NCI-H748 (cell line): Measurements from ENCODE around the gene BBS1.
"Not testable (repeated sequence)": the region's sequence is repeated elsewhere in the genome, so short reads cannot be mapped to it uniquely, and the experiment has no call there.

Source experiments
- DNase-seq: peaks from one replicate; lab custom pipeline; 2025; ENCODE audit not compliant: unreplicated experiment; lab: John Stamatoyannopoulos, UW

BBS1 gene

DNA sequence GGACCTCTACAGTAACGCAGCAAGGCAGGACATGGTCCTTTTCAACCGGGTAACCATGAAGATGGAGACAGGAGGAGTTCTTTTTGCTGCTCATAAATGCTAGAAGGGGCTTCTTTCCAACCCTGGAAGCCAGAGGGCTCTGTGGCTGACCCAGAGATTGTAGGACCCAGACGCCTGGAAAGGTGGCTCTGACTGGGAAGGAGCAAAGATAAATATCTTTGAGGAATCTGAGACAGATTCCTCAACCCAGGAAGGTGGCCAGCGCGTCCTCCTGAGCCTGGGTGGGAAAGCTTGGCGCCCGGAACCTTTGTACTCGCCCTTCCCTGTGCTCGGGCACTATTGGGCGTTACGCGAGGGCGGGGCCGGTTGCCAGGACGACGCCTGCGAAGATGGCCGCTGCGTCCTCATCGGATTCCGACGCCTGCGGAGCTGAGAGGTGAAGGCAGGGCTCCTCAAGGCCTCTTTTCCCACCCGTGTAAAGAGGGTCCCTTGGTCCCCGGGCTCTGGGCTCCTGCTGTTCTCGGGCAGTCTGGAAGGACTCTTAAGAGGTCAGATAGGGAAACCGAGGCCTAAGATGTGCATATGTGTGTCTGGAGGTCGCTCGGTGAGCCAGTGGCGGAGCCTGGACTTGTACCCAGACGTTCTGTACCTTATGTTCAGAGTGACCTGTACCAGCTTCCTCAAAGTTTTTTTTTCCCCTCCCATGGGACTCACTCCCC, at the start of gene BBS1:
BBS1 (plus strand) TSS at position 365 of the 719 bp plus-strand sequence; CDS start at position 390, 25 bp downstream.
- DNase-seq, result peak; percentile 86

DNA sequence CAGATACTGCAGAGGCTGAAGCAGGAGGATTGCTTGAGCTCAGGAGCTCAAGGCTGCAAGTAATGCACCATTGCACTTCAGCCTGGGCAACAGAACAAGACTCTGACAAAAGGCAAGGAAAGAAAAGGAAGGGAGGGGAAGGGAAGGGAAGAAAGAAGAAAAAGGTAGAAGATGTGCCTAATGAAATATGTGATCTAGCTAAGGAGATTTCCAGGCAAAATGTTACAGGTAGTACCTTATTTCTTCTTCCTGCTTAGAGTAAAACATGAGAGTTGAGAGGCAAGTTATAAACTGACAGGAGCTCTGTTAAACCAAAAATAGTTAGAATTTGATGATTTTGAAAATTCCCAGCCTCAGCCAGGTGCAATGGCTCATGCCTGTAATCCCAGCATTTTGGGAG, 48.4 kb upstream of the BBS1 start:
- no peak for DNase-seq

DNA sequence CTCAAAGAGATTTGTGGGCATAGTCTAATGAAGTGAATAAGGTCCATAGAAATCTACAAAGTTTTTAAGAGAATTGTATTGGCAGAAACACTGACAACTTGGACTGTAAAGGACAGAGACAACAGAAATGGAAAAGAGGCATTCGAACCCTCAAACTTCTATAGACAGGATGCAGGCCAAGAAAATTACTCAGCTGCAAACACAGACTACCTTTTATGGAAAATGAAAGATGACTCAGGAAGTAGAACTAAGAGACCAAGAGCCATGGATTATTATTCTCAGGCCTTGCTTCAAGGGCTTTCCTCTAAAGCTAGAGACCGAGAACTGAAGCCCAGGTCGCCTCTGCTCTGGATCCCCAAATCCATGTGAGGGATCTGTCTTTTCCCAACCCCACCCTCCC, 47.5 kb upstream of the BBS1 start:
- DNase-seq, result no peak

DNA sequence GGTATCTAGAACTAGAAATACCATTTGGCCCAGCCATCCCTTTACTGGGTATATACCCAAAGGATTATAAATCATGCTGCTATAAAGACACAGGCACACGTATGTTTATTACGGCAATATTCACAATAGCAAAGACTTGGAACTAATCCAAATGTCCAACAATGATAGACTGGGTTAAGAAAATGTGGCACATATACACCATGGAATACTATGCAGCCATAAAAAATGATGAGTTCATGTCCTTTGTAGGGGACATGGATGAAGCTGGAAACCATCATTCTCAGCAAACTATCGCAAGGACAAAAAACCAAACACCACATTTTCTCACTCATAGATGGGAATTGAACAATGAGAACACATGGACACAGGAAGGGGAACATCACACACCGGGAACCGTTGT, 46.3 kb upstream of the BBS1 start:
- DNase-seq, result not testable (repeated sequence)

DNA sequence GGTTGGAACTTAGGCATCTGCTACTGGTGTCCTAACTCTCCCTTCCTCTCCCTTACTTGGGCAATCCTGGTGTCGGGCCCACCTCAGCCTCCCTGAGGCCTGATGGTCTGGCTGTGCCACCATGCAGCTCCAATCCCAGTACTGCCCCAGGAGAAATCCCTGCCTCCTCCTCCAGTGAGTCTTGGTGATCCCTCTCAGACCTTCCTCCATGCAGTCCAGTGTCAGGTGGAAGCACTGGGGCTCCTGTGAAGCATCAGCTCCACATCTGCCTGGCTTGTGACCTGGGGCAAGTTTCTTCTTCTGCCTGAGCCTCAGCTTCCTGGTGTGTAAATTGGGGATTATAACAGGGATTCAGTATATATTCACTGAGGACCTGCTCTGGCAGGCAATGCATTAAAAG, 45.5 kb upstream of the BBS1 start:
- no peak for DNase-seq

DNA sequence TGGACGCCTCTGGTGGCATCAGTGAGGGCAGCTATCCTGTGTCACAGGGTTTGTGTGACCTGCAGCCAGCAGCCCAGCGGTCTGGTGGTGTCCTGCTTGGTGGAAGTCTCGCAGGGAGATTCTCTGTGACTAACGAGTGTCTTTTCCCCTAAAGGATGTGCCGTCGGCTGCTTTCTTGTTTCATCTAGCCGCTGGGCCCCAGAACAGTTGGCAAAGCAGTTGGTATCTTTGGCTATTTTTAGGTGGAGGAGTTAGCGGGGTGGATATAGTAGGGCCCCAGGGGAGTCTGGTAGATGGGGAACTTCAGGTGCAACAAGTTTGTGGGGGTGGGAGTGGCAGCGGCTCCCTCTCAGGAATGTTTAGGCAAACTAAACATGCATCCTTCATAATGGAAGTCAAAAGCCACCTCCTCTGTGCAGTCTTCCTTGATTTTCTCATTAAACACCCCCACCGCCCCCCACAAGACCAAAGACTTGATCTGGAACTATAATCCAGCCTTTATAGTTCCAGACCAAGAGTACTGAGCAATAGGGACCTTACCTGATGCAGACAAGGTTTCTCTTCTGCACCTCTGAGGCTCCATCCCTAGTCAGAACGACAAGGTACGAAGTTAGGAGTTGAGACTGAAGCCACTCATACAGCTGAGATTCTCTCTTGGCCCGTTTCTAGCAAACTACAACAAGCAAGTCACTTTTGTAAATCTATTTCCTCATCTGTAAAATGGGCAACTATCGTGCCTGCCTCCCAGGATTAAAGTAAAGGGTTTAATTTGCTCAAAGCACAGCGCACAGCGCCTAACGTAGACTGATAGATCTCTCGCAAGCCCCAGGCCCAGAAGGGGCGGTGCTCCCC, 44.8 kb upstream of the BBS1 start:
- DNase-seq, result no peak

DNA sequence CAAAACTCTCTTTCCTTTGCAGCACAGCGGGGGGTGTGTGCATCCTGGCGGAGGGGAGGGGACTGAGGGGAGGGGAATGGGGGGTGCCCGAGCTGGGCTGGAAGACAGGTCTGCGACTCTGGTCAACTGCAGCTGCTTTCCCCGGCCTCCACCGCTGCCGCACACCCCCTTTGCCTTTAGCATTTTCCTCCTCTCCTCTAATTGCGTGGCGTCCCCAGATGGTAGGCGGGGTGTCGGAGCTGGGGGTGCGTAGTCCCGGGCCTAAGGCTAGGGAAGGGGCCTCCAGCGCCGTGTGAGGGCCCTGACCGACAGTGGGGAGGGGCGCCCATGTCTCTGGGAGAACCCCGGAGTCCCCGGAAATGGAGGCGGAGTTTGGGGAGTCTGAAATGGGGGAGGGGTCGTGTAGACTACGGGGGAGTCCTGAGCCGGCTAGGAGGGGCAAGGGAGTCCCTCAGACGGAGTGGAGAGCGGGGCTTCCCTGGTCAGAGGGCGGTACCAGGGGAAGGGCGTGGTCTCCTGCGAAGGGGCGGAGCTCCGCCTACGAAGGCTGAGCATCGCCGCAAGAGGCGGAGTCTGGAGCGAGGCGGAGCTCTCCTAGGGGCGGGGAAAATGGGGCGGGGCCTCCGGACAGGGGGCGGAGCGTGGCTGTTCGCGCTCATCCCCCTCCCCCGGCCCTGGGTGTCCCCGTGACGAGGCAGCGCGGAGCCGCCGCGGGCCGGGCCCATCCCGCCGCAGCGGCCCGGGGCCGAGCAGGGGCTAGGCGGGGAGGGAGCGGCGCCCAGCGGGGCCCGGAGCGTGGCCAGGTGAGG, 44.0 kb upstream of the BBS1 start, which contains the start of gene PELI3:
PELI3 (plus strand) TSS at position 681 of the 809 bp plus-strand sequence. CDS start 1,224 bp downstream, outside the sequence.
- DNase-seq, result peak; percentile 87

DNA sequence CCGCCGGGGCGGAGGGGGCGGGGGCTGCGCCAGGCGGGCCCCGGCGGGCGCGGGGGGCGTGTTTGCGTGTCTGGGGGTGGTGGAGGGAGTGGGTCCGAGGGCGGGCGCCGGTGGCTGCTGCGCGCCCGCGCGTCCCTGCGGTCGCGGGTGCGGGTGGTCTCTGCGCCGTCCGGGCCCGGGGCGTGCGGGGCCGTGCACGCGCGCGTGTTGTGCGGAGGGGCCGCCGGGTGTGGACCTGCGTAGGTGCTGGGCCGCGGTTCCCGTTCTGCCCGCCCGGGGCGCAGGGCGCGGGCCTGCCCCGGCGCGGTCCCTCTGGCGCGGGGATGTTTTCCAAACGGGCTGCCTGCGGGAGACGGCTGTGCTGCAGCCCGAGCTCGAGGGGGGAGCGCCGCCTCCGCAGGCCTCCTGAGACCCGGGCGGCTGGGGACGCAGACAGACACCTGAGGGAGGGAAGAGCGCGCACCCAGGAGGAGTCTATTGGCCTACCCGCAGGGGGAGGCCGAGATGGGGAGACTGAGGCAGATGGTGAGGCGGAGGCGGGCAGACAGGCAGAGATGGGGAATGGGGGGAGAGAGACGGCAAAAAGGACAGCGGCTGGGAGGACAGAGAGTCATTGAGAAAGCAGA, 43.3 kb upstream of the BBS1 start:
- DNase-seq, result no peak

DNA sequence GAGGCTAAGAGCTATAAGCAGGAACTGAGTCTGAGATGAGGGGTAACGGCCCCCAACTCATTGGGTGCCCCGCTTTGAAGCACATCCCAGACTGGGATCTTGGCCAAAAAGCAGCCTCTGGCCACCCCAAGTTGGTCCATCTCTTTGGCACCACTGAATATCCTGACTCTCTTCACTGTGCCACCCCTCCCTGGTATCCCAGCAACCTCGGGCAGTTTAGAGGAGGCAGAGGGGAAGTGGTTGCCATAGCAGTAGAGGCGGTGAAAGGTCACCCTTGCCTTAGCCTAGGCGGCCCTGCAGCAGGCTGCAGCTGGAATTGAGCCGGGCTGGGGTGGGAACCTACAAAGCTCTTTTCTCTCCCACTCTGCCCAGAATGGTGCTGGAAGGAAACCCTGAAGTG, 42.7 kb upstream of the BBS1 start:
- DNase-seq, result peak; percentile 70

DNA sequence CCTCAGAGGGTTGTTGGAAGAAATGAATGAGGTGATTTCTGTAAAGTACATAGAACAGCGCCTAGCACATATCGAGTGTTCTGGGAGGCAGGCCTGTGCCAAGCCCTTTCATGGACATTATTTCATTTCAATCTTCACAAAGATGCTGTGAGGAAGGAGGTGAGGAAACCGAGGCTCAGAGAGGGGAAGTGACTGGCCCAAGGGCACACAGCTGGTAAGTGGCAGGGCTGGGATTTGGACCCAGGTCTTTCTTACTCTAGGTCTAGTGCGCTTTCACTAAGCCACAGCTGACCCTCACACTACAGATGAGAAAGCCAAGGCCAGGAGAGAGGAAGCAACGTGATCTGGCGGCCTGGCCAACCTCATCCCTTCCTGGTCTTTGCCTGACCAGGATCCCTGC, 41.7 kb upstream of the BBS1 start:
- DNase-seq, result no peak

DNA sequence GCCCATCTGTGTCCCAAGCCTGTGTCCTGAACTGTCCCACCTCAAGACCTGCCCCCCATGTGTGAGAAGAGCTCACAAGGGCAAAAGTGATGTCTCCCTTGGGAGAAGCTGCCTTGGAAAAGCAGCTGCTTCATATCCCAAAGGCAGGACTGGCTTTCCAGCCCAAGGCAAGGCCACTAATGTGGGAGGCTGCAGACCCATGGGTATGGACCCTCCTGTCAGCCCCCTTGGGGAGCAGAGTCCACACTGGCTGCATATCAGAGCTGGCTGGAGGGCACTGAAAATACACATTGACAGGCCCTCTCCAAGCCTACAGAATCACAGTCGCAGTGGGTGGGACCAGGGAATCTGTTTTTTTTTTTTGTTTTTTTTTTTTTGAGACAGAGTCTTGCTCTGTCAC, 41.0 kb upstream of the BBS1 start:
- DNase-seq, result no peak

DNA sequence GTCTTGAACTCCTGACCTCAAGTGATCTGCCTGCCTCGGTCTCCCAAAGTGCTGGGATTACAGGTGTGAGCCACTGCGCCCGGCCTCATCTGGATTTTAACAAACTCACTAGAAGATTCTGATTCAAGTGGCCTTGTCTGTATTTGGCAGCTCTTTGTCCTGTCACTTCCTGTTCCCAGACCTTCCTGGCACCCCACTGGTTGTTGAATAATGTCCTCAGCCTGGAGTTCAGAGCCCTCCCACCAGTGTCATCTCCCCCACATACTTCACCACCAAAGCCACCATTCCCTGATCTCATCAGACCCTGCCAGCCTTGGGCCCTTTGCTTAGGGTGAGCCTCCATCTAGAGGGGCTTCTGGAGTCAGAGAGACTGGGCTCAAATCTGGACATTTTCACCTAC, 40.4 kb upstream of the BBS1 start:
- DNase-seq, result no peak

DNA sequence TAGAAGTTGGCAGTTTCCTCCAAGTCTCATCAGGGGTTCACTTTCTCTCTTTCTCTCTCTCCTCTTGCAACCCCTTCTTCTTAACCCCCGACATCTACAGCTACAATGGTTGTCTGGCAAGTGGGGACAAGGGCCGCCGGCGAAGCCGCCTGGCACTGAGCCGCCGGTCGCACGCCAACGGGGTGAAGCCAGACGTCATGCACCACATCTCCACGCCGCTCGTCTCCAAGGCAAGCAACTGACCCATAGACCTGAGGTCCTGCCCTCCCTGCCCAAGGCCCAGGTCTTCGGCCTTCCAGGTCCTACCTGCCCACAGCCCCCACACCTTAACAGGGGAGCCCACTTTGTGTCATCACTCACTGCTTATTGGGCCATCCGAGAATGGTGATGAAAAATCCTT, 39.3 kb upstream of the BBS1 start:
- no peak for DNase-seq

DNA sequence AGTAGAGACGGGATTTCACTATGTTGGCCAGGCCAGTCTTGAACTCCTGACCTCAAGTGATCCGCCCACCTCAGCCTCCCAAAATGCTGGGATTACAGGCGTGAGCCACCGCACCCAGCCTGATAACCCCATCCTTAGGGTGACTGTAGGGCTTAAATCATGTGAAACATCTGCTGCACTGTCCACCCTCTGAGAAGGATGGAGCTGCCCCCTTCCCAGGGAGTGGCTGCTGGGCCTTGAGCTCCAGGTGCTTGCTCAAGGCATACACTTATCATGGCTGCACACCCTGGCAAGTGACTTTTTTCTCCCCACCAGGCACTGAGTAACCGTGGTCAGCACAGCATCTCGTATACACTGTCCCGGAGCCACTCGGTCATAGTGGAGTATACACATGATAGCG, 38.4 kb upstream of the BBS1 start:
- no peak for DNase-seq

DNA sequence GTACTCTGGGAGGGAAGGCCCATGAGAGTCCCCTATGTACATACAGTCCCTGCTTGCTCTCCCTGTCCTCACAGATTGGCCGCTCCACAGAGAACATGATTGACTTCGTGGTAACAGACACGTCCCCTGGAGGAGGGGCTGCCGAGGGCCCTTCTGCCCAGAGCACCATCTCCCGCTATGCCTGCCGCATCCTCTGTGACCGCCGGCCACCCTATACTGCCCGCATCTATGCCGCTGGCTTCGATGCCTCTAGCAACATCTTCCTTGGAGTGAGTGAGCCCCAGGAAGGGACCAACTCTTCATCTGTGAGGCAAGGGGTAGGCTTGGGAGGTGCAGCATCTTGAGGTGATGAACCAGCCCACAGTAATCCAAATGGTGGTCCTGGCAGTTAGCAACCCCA, 37.3 kb upstream of the BBS1 start:
- no peak for DNase-seq

DNA sequence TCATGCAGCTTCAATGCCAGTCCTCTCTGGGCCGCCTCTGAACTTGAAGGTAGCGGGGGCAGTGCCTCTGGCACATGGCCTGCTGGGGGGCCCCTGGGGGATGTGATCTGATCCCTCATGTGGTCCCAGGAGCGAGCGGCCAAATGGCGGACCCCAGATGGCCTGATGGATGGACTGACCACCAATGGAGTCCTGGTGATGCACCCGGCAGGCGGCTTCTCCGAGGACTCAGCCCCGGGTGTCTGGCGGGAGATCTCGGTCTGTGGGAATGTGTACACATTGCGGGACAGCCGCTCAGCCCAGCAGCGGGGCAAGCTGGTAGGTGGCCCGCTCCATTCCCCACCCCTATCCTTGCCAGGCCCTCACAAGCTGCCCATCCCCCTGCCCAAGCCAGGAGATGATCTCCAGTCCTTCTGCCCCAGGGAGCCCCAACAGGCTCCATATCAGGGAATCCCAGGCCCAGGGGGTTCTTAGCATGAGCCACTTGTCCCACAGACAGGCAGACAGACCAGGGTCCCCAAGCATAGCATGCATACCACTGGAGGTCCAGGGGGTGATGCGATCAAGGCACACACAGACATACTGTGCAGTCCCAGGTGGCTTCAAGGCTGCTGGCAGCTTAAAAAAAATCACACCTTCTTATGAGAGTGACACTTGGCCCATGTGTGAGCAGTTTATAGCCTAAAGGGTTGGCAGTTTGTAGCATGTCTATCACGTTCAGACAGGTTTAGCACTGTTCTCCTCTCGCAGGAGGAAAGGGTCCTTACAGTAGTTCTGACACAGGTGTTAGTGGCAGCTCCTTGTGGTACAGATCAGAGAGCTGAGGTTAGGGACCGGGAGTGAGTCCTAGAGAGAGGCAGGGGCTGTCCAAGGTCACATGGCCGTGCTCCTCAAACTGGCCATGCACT, 36.6 kb upstream of the BBS1 start:
- no peak for DNase-seq

DNA sequence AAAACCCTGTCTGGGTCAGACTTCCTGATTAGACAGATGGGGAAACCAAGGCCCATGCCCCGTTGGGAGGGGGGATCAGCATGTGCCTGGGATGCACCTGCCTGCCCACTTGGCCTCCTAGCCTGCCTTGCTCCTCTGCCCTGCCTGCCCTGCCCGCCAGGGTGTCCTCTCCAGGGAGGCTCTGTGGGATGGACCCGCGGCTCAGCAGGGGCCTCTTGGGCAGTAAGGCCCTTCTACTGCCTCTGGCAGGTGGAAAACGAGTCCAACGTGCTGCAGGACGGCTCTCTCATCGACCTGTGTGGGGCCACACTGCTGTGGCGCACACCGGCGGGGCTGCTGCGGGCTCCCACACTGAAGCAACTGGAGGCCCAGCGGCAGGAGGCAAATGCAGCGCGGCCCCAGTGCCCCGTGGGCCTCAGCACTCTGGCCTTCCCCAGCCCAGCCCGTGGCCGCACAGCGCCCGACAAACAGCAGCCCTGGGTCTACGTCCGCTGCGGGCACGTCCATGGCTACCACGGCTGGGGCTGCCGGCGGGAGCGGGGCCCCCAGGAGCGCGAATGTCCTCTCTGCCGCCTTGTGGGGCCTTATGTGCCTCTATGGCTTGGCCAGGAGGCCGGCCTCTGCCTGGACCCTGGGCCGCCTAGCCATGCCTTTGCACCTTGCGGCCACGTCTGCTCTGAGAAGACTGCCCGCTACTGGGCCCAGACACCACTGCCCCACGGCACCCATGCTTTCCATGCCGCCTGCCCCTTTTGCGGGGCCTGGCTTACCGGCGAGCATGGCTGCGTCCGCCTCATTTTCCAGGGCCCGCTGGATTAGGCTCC, 34.9 kb upstream of the BBS1 start:
- no peak for DNase-seq

DNA sequence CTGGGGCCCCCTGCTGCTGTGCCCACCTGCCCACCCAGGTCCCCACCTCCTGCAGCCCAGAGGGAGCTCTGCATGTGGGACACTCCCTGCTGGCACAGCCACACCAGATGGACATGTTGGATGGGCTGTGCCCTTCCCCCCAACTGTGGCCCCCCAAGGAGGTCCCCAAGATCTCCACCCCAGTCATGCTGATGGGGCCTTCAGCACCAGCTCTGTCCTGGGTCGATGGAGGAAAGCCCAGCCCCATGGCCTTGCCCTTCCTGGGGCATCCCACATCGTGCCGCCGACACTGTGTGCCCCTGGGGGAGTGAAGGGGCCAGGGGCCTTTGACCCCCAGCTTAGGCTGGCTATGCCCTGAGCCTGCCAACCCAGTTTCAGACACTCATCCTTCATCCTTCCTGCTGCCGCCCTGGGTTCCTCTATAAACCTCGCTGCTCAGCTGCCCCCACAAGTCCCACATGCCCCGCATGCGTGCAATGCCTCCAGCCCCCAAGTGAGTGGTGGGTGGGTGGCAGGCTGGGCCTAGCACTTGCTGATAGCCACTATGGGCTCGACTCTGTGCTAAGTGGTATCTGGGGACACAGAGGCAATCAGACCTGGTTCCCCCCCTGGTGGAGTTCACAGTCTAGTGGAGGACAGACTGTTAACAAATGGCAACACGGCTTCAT, 34.1 kb upstream of the BBS1 start:
- no peak for DNase-seq

DNA sequence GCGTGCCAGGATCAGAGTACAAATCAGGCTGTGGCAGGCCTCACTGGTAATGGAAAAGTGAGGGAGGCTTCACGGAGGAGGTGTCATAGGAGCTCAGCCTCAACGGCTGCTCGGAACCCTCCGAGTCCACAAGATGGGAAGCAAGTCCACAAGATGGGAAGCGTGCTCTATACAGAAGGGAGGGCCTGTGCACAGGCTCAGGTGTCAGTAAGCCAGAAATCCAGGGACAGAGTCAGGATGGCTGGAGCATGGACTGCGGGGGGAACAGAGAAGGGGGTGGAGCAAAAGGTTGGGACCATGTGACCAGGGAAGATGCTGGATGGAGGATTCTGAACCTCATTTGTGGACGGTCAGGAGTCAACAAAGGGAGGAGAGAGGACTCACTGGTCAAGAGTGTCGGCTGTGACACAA, 33.6 kb upstream of the BBS1 start:
- no peak for DNase-seq
